H9 (cell line): ENCODE results near the gene POLK. TPM values are rescaled to one million over a fixed set of nuclear protein-coding genes. Genes with fewer than 3 reads are reported as not detected.

Source experiments
- DNase-seq: peaks from one replicate; pipeline ENCODE4 v3.0.0-alpha.2; 2017
- H2AFZ ChIP-seq: one replicate; pipeline ENCODE4 v1.6.1; 2013; ENCODE audit warnings: mild to moderate bottlenecking, low read length, control low read depth, moderate library complexity
- H2AK5ac ChIP-seq: 2 replicates; pipeline ENCODE4 v1.6.1; 2013; ENCODE audit warnings: low read length, control low read depth, mixed read lengths; ENCODE audit not compliant: insufficient read length
- H2BK120ac ChIP-seq: one replicate; pipeline ENCODE4 v1.6.1; 2013; ENCODE audit warnings: low read depth, mild to moderate bottlenecking, low read length, control low read depth, inconsistent platforms; ENCODE audit not compliant: poor library complexity, severe bottlenecking
- H2BK12ac ChIP-seq: 2 replicates; pipeline ENCODE4 v1.6.1; 2013; ENCODE audit warnings: low read length, control low read depth, mixed read lengths, low read depth; ENCODE audit not compliant: insufficient read length
- H2BK15ac ChIP-seq: 2 replicates; pipeline ENCODE4 v1.6.1; 2013; ENCODE audit warnings: low read depth, low read length, control low read depth
- H2BK20ac ChIP-seq: one replicate; pipeline ENCODE4 v1.6.1; 2013; ENCODE audit warnings: low read depth, mild to moderate bottlenecking, low read length, control low read depth, inconsistent platforms; ENCODE audit not compliant: poor library complexity, severe bottlenecking
- H2BK5ac ChIP-seq: 2 replicates; pipeline ENCODE4 v1.6.1; 2013; ENCODE audit warnings: low read length, control low read depth, mixed read lengths; ENCODE audit not compliant: insufficient read length
- H3K14ac ChIP-seq: 2 replicates; pipeline ENCODE4 v1.6.1; 2013; ENCODE audit warnings: low read length, control low read depth; ENCODE audit not compliant: insufficient read depth
- H3K18ac ChIP-seq: 2 replicates; pipeline ENCODE4 v1.6.1; 2013; ENCODE audit warnings: low read depth, mild to moderate bottlenecking, mixed read lengths, low read length, control low read depth; ENCODE audit not compliant: insufficient read length
- H3K23ac ChIP-seq: 2 replicates; pipeline ENCODE4 v1.6.1; 2013; ENCODE audit warnings: low read length, control low read depth, mixed read lengths, low read depth; ENCODE audit not compliant: insufficient read length
- H3K23me2 ChIP-seq: 2 replicates; pipeline ENCODE4 v1.6.1; 2013; ENCODE audit warnings: low read depth, mild to moderate bottlenecking, mixed read lengths, low read length, control low read depth; ENCODE audit not compliant: insufficient read length, poor library complexity, severe bottlenecking
- H3K27ac ChIP-seq: 2 replicates; pipeline ENCODE4 v1.5.1; 2013; ENCODE audit warnings: low read length, control low read depth, mixed read lengths, low read depth; ENCODE audit not compliant: insufficient read length
- H3K27me3 ChIP-seq: 2 replicates; pipeline ENCODE4 v1.6.1; 2013; ENCODE audit warnings: low read length, control low read depth, inconsistent platforms; ENCODE audit not compliant: insufficient read depth
- H3K4ac ChIP-seq: 2 replicates; pipeline ENCODE4 v1.6.1; 2013; ENCODE audit warnings: low read depth, mild to moderate bottlenecking, control low read depth, inconsistent platforms, low read length, moderate library complexity
- H3K4me1 ChIP-seq: 2 replicates; pipeline ENCODE4 v1.6.1; 2013; ENCODE audit warnings: low read length, control low read depth, inconsistent platforms; ENCODE audit not compliant: insufficient read depth
- H3K4me2 ChIP-seq: 2 replicates; pipeline ENCODE4 v1.6.1; 2013; ENCODE audit warnings: low read length, control low read depth, mixed read lengths; ENCODE audit not compliant: insufficient read length, insufficient read depth
- H3K56ac ChIP-seq: 2 replicates; pipeline ENCODE4 v1.6.1; 2013; ENCODE audit warnings: low read depth, mild to moderate bottlenecking, mixed read lengths, low read length, control low read depth; ENCODE audit not compliant: insufficient read length
- H3K79me1 ChIP-seq: 2 replicates; pipeline ENCODE4 v1.6.1; 2013; ENCODE audit warnings: low read depth, mild to moderate bottlenecking, moderate library complexity, low read length, control low read depth, inconsistent platforms; ENCODE audit not compliant: insufficient read depth, poor library complexity, severe bottlenecking
- H3K79me2 ChIP-seq: 2 replicates; pipeline ENCODE4 v1.6.1; 2013; ENCODE audit warnings: low read length, control low read depth, inconsistent platforms; ENCODE audit not compliant: insufficient read depth
- H3K9ac ChIP-seq: 2 replicates; pipeline ENCODE4 v1.6.1; 2013; ENCODE audit warnings: low read length, control low read depth, mixed read lengths; ENCODE audit not compliant: insufficient read length; ENCODE audit errors: extremely low read depth
- H3K9me3 ChIP-seq: one replicate; pipeline ENCODE4 v1.6.1; 2013; ENCODE audit warnings: low read depth, low read length, inconsistent platforms; ENCODE audit not compliant: control insufficient read depth
- H3T11ph ChIP-seq: one replicate; pipeline ENCODE4 v1.6.1; 2013; ENCODE audit warnings: mild to moderate bottlenecking, low read length, control low read depth, inconsistent platforms
- H4K20me1 ChIP-seq: one replicate; pipeline ENCODE4 v1.6.1; 2013; ENCODE audit not compliant: control insufficient read depth, insufficient read length, insufficient read depth
- H4K5ac ChIP-seq: 2 replicates; pipeline ENCODE4 v1.6.1; 2013; ENCODE audit warnings: low read depth, mild to moderate bottlenecking, mixed read lengths, low read length, control low read depth; ENCODE audit not compliant: insufficient read length
- H4K8ac ChIP-seq: replicated peaks from 2 replicates; pipeline ENCODE4 v1.6.1; 2013; ENCODE audit warnings: low read length, control low read depth, mixed read lengths, low read depth; ENCODE audit not compliant: insufficient read length
- H4K91ac ChIP-seq: 2 replicates; pipeline ENCODE4 v1.6.1; 2013; ENCODE audit warnings: low read depth, mild to moderate bottlenecking, moderate library complexity, mixed read lengths, low read length, control low read depth; ENCODE audit not compliant: insufficient read length
- H3K27ac Mint-ChIP-seq, 3 experiments: 2 replicates in 2 of 3; 3 replicates in 1 of 3; pipeline ENCODE4 v1.8.0; 2020 to 2021; ENCODE audit warnings: mixed read lengths in 3 of 3, mild to moderate bottlenecking in 1 of 3, moderate library complexity in 1 of 3
- H3K27me3 Mint-ChIP-seq: 2 replicates; pipeline ENCODE4 v1.8.0; 2021; ENCODE audit warnings: low read depth, mild to moderate bottlenecking, moderate library complexity, mixed read lengths
- H3K36me3 Mint-ChIP-seq, 3 experiments: 2 replicates in 2 of 3; 3 replicates in 1 of 3; pipeline ENCODE4 v1.8.0; 2020 to 2021; ENCODE audit warnings: low read depth in 3 of 3, mixed read lengths in 3 of 3; ENCODE audit not compliant: insufficient read depth in 1 of 3
- H3K4me1 Mint-ChIP-seq, 2 experiments: 2 replicates each; pipeline ENCODE4 v1.8.0; 2020; ENCODE audit warnings: mixed read lengths in 2 of 2
- H3K4me3 Mint-ChIP-seq, 2 experiments: 2 replicates in 1 of 2; 3 replicates in 1 of 2; pipeline ENCODE4 v1.8.0; 2020 to 2021; ENCODE audit warnings: mild to moderate bottlenecking in 2 of 2, mixed read lengths in 2 of 2, moderate library complexity in 1 of 2
- H3K9me3 Mint-ChIP-seq, 2 experiments: 2 replicates in 1 of 2; 3 replicates in 1 of 2; pipeline ENCODE4 v1.8.0; 2020; ENCODE audit warnings: mild to moderate bottlenecking in 2 of 2, mixed read lengths in 2 of 2, moderate library complexity in 1 of 2
- CTCF ChIP-seq: fragments of 200-600 bp; sonication (generic); conservative IDR thresholded peaks from 3 replicates; pipeline ENCODE4 v1.8.0; 2021; ENCODE audit warnings: antibody characterized with exemption, mild to moderate bottlenecking
- WGBS: extraction: QIAGEN DNeasy Blood & Tissue Kit; methylation state at CpG from one replicate; pipeline ENCODE4 v1.1.7; 2013; ENCODE audit warnings: missing lambda C conversion rate, low lambda C conversion rate, mixed read lengths; ENCODE audit not compliant: insufficient read length; ENCODE audit errors: extremely low coverage; 5-methylcytosine and 5-hydroxymethylcytosine counted together
- total RNA-seq: library from RNA; stranded (reverse); gene quantifications from 2 replicates; pipeline ENCODE4 v1.2.1, GENCODE V29; 2021

POLK gene
- total RNA-seq, 1 experiment from 2014 or later: 7.6 TPM

DNA sequence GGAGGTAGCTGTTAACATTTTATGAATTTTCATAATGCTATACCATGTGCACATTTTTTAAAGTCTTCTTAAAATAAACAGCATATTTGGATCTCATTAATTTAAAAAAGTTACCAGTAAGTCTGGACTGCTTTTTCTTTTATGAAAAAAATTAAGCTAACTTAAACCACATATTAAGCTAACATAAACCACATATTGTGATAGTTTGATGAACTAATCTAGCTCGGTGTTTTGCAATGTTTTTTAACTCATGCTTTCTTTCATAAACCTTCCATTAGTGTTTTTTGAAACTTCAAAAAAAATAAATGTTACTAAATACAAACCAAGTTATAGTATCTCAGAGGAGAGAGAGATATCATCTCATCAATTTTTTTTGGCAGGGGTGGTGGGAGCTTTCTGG, 26.5 kb downstream of the POLK start:
- no peak overlapping the region for H3K14ac ChIP-seq
- H2BK5ac ChIP-seq: no peak overlapping the region
- no peaks in the 10 kb centered on the region for H3K79me1 ChIP-seq
- no peak overlapping the region for H2AK5ac ChIP-seq
- no peak overlapping the region for H3K56ac ChIP-seq
- H3K9me3 ChIP-seq: no peaks in the 10 kb centered on the region
- DNase-seq: no peak
- TF ChIP-seq CTCF: no peak
- H3K23ac ChIP-seq: no peak overlapping the region
- H4K8ac ChIP-seq: no peak overlapping the region
- peaks cover 7 to 13% (median 12%) of the 10 kb centered on the region in 3 experiments; a peak in 5 of 7 replicates for H3K36me3 Mint-ChIP-seq
- H3K18ac ChIP-seq: no peak overlapping the region
- peaks cover 14 to 25% of the 10 kb centered on the region in 2 experiments for H3K4me1 Mint-ChIP-seq
- H3K4ac ChIP-seq: no peak overlapping the region
- H3K9me3 Mint-ChIP-seq: peaks cover 2 to 12% of the 10 kb centered on the region in 2 experiments; a peak in 4 of 5 replicates
- no peaks in the 10 kb centered on the region for H4K20me1 ChIP-seq
- H3K4me2 ChIP-seq: no peak overlapping the region
- H2BK120ac ChIP-seq: no peak overlapping the region
- no peak overlapping the region for H3K27ac ChIP-seq
- no peaks in the 10 kb centered on the region for H3K27me3 Mint-ChIP-seq
- H3K4me3 Mint-ChIP-seq: no peak overlapping the region
- H3T11ph ChIP-seq: no peak overlapping the region
- no peak overlapping the region for H2BK15ac ChIP-seq
- no peak overlapping the region for H3K27ac Mint-ChIP-seq
- H2AFZ ChIP-seq: no peak overlapping the region
- no peaks in the 10 kb centered on the region for H3K23me2 ChIP-seq
- no peak overlapping the region for H4K91ac ChIP-seq
- H3K27me3 ChIP-seq: no peaks in the 10 kb centered on the region
- no peaks in the 10 kb centered on the region for H3K79me2 ChIP-seq
- no CpG with 5 or more reads among the region's 1 CpG for WGBS
- no peak overlapping the region for H3K9ac ChIP-seq
- H2BK12ac ChIP-seq: no peak overlapping the region
- no peak overlapping the region for H2BK20ac ChIP-seq
- H3K4me1 ChIP-seq: no peaks in the 10 kb centered on the region
- no peak overlapping the region for H4K5ac ChIP-seq
